Right forelimb (tissue), 1 donor: ENCODE results near the gene APBA2.

Experiments
- DNase-seq: peaks from one replicate; pipeline ENCODE4 v3.0.0-alpha.2; 2018

Gene APBA2

DNA sequence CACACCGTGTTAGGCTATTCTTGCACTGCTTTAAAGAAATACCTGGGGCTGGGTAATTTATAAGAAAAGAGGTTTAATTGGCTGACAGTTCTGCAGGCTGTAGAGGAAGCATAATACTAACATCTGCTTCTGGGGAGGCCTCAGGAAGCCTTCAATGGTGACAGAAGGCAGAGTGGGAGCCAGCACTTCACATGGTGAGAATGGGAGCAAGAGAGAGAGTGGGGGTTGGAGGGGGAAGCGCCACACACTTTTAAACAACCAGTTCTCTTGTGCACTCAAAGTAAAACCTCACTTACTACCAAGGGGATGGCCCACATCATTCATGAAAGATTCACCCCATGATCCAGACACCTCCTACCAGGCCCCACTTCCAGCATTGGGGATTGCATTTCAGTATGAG, 181.1 kb downstream of the APBA2 start:
- no peak for DNase-seq

- no peak for DNase-seq
These were observed 182.2 kb downstream of the APBA2 start for GRCh38 chr15:29067949-29068348.

- DNase-seq, result no peak
These were observed 184.9 kb downstream of the APBA2 start for GRCh38 chr15:29070471-29071231.

DNA sequence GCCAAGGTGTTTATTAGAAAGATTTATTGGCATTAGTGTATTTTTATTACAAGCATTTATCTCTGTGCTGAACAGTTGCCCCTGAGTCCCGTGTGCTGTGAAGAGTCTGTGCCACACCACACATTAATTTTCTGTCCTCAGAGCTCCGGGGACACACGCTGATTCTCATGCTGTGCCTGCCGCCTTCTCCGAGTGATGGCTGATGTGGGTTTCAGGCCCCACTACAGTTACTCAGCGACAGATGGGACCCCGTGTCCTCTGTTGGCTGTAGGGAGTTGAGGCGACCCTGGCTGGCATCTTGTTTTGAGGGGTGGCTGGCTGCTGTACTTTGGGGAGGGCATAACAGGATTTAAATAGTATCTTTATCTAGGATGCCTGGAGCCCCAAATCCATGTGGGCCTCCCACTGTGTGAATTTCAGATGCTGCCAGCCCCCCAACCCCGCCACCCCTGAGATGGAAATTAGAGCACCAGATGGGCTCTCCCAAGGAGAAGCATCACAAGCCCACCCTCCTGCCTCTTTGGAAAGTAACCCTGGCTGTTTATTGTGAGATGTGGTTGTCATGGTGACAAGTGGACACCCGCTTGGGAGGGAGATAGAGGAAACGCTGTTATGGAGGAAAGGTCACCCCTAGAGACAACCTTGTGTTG, 185.6 kb downstream of the APBA2 start:
- no peak for DNase-seq

- DNase-seq, result no peak
These were observed 186.1 kb downstream of the APBA2 start for GRCh38 chr15:29071882-29072273.

DNA sequence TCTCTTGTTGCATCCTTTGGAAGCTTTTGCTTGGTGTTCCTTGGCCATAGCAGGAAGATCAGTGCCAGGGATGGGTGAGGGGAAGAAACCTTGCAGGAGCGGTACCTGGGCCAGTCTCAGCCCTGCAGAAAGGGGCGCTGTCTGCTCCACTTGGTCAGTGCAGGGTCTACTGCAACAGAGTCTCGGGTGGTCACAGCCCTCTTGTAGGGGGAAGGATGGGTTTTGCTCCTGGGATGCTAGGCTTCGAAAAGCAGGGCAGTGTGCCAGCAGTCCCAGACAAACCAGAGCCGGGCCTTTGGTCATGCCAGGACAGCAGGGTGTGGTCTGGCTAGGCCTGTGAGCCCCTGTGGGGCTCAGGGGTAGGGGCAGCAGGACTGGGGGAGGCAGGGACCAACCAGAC, 186.7 kb downstream of the APBA2 start:
- no peak for DNase-seq

- DNase-seq, result no peak
These were observed 188.3 kb downstream of the APBA2 start for GRCh38 chr15:29074045-29074444.

DNA sequence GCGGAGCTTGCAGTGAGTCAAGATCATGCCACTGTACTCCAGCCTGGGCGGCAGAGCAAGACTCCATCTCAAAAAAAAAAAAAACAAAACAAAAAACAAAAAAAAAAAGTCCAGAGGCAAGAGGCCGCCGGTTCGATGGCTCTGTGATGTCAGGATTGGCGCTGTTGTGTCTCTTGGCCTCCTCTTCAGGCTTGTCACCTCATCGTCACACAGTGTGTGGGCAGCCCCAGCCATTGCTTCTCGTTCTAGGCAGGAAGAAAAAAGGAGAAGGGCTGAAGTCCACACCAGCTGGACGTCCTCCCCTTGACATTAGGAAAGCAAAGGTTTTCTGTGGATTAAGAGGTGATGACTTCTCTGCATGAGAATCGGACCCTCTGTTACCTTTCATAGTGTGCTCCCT, 192.8 kb downstream of the APBA2 start:
- DNase-seq, result no peak

DNA sequence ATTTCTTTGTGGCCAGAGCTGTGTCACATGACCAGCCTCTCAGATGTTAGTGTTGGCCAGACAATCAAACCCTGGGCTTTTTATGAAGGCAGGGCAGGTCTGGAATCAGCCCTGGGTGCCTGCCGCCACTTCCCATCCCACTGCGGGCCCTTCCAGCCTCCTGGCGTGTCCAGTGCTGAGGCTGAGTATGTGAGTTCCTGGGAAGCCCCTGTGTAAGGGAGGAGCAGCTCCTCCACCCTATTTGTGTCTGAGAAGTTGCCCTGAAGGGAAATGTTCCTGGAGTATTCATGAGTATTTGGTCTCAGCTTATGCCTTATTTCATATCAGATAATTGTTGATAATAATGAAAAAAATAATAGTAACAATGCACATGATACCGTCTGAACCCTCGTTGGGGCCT, 193.7 kb downstream of the APBA2 start:
- no peak for DNase-seq

DNA sequence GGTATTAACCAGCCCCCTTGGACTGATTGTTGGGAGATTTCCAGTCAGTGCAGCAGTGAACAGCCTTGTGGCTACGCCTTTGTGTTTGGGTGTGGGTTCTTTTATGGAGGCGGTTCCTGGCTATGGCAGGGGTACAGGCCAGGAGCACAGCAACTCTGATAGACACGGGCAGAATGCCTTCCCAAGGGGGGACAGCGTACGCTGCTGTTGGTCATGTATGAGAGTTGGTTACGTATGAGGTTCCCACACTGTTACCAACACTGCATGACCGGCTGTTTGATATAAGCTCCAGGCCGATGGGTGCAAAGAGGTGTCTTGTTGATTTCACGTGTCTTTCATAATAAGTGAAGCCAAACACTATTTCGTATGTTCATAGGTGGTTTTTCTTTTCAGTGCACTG, 196.0 kb downstream of the APBA2 start:
- no peak for DNase-seq

DNA sequence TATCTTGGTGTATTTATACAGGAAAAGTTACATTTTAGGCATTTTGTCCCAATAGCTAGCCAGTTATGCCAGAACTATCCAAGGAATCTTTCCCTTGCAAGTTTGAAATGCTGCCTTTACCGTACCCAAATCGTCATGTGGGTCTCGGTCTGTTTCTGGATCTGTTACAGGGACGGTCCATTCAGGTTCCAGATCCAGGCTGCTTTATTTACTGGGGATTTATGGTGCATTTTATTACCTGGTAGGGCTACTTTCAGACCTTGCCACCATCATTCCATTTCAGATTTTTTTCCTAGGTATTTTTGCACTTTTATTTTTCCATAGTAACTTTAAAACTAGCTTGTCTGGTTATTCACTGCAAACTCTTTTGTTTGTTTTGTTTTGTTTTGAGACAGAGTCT, 197.4 kb downstream of the APBA2 start:
- no peak for DNase-seq

GRCh38 chr15:29083858-29084257, 198.1 kb downstream of the APBA2 start:
- DNase-seq, result no peak

DNA sequence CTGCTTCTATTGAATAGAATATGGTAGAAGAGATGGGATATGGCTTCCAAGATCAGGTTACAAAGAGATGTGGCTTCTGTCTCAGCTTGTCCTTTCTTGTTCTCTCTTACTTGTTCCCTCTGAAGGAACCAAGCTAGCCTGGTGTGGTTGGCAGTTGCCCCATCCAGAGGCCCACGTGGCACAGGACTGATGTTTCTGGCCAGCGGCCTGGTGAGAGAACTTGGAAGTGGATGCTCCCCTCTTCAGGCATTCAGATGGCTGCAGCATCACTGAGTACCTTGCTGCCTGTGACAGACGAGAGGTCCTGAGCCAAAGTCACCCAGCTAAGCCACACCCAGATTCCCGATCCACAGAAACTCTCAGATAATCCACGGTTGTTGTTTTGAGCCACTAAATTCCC, 200.2 kb downstream of the APBA2 start:
- DNase-seq, result no peak

GRCh38 chr15:29086891-29087290, 201.1 kb downstream of the APBA2 start:
- DNase-seq, result no peak

DNA sequence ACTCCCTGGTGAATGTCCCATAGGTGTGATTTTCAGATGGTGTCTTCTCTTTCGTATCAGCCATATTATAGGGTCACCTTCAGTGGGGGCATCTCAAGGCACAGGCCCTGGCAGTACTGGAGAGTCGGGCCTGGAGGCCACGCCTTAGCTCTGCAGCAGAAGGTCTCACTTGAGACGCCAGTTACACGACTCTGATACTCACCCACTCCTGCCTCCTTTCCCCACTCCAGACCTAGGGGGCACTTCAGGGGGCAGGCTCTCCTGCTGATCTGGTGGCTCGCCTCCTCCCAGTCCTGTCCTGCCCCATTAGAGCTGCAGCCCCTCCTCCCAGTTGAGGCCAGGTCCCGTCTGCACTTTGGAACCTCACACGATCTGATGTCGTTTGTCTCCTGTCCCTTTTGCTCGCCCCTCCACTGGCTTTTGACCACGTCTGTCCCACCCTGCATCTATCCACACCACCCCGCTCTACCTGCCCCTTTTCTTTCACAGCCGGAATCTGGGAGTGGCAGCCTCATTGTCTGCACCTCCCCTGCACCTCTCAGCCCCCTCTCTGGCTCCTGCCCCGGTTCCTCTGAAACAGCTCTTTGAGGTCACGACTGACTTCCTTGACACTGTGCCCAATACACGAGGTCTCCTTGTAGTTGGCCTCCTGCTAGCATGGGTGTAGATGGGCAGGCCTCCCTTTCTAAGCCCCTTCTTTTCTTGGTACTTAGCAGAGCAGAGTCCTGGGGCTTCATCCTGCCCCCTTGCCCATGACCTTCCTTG, 201.9 kb downstream of the APBA2 start:
- no peak for DNase-seq

DNA sequence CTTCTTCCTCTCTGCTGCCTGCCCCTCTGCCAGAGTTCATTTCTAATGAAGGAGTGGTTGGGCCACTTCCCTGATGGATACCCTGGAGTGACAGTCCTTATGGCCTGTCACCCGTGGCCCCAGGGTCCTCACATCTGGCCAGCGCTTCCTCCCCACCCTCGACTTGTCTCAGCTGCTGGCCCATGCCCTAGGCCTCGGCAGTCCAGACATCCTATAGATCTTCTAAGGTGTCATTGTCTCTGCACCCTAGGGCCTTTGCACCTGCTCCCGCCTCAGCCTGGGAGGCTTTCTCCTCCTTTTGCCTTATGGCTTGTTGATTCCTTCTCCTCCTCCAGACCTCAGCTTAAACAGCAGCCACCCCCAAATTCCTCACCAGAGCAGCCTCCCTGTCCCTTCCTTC, 202.9 kb downstream of the APBA2 start:
- no peak for DNase-seq

GRCh38 chr15:29089731-29090616, 204.2 kb downstream of the APBA2 start:
- no peak for DNase-seq

- DNase-seq, result no peak
These were observed 205.1 kb downstream of the APBA2 start for GRCh38 chr15:29090617-29091466.

DNA sequence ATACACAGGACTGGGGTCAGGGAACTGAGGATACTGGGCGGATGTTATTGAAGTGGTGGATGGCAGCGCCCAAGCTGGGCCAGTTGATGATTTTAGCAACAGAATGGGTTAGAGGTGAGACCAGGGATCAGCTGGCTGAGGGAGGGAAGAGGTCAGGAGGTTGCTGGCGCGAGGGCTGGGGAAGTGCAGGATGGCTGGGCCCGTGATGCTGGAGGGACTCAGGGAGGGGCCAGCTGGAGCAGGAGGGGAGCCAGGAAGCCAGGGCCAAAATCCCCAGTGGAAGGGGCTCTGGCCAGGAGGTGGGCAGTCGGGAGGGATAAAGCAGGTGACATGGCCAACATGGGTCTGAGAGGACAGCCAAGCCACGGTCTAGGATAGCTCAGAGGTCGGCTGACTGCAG, 205.9 kb downstream of the APBA2 start:
- DNase-seq, result no peak

- no peak for DNase-seq
These were observed 206.7 kb downstream of the APBA2 start for GRCh38 chr15:29092376-29093064.

GRCh38 chr15:29093065-29093435, 207.3 kb downstream of the APBA2 start:
- DNase-seq, result no peak
